ENCODE results near the gene LRRC45.

Gene LRRC45

DNA sequence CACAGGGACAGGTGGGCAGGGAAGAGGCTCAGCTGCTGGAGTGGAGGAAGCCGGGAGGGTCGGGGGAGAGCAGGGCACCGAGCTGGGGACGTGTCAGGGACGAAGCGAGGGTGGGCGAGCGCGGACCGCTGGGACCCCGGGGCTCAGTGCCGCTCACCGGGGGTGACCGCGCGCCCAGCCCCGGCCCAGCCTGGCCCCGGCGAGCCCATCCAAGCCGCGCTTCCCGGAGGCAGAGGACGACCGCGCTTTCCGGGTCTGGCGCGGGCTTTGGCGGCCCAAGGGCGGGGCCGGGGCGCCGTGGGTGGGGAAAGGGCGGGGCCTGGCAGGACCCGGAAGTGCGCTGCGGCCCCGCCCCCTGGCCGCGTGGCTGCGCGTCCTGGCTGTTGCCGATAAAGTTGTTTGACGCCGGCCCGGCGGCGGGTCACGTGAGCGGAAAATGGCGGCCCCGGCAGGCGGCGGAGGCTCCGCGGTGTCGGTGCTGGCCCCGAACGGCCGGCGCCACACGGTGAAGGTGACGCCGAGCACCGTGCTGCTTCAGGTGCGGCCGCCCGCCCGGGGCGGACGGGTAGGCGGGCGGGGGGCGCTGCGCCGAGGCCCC lies 45.8 kb upstream of the LRRC45 start, which contains the start of gene ASPSCR1:
Gene ASPSCR1, plus strand, starts transcription at position 419 of the 598 bp plus-strand sequence. Its CDS starts 18 bp downstream, at position 437.
- Histone ChIP-seq H3K9ac (ENCODE audit: low read length) (peak within 1 kb of the TSS; percentile 93), H3F3A (ENCODE audit: insufficient read depth) (no peaks in the 10 kb centered on the region; the same call in 1 of the 2 replicates), H3K4me2 (ENCODE audit: low read depth, low read length, poor library complexity, severe bottlenecking) (peak within 1 kb of the TSS; percentile 80), H3K27me3 (ENCODE audit: low read length) (no peaks in the 10 kb centered on the region), H3K9me2 (replicated peaks; ENCODE audit: insufficient read depth, low read length) (no peaks in the 10 kb centered on the region), H3K36me3 (ENCODE audit: low read length) (no peaks in the 10 kb centered on the region), H3K9me3 (ENCODE audit: insufficient read depth, low read length) (peaks cover 4% of the 10 kb centered on the region; the same call in 1 of the 2 replicates), H4K20me1 (ENCODE audit: low read depth, low read length) (no peaks in the 10 kb centered on the region), H3K79me2 (ENCODE audit: insufficient read depth, low read length) (peaks cover 9% of the 10 kb centered on the region; the same call in 1 of the 2 replicates), H3K4me3 (ENCODE audit: insufficient read depth, low read length, poor library complexity, severe bottlenecking) (peak within 1 kb of the TSS; percentile 88), H2AFZ (ENCODE audit: low read depth, low read length, severe bottlenecking) (peak within 1 kb of the TSS; percentile 77), H3K27ac (ENCODE audit: low read depth, low read length) (peak within 1 kb of the TSS; percentile 72)
- TF ChIP-seq, protein P1, sequence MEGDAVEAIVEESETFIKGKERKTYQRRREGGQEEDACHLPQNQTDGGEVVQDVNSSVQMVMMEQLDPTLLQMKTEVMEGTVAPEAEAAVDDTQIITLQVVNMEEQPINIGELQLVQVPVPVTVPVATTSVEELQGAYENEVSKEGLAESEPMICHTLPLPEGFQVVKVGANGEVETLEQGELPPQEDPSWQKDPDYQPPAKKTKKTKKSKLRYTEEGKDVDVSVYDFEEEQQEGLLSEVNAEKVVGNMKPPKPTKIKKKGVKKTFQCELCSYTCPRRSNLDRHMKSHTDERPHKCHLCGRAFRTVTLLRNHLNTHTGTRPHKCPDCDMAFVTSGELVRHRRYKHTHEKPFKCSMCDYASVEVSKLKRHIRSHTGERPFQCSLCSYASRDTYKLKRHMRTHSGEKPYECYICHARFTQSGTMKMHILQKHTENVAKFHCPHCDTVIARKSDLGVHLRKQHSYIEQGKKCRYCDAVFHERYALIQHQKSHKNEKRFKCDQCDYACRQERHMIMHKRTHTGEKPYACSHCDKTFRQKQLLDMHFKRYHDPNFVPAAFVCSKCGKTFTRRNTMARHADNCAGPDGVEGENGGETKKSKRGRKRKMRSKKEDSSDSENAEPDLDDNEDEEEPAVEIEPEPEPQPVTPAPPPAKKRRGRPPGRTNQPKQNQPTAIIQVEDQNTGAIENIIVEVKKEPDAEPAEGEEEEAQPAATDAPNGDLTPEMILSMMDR (IDR thresholded peaks at IDR 0.05; ENCODE audit: insufficient read depth, low read length, poor library complexity, severe bottlenecking), result no peak
- TF ChIP-seq EZH2phosphoT487 (conservative IDR thresholded peaks at IDR 0.05; ENCODE audit: low read length), result no peak

DNA sequence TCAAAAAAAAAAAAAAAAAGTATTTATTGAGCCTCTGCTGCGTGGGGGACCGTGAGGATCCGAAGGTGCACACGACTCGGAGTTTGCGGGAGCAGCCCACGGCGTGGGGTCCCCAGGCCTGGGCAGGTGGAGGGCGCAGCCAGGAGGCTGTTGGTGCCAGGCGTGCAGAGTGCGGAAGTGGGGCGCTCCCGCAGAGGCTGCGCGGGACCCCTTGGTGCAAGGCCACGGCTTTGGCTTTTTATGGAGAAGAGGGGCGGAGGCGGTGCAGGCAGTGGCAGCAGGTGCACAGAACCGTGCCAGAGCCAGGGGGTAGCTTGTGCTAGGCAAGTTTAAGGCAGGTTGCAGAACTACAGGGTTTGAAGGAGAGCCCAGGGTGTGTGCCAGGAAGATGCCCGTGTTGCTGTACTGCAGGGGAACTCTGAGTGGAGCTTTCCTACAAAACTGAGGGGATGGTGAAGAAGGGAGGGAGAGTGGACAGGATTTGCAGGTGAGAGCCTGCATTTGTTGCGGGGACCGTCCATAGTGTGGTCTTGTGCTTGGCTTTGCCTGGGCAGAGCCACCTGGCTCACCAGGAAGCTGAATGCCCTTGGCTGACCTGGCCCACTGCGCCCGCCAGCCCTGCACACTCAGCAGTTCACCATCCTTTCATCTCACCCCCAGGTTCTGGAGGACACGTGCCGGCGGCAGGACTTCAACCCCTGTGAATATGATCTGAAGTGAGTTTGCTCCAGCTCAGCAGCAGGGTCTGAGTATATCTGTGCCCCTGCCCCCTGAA lies 44.4 kb upstream of the LRRC45 start:
- Histone ChIP-seq H3K9ac (ENCODE audit: low read length) (peak overlapping the region; percentile 93), H3K9me3 (ENCODE audit: insufficient read depth, low read length) (no peaks in the 10 kb centered on the region), H2AFZ (ENCODE audit: low read depth, low read length, severe bottlenecking) (no peak overlapping the region), H3K4me3 (ENCODE audit: insufficient read depth, low read length, poor library complexity, severe bottlenecking) (peak overlapping the region; percentile 88), H3F3A (ENCODE audit: insufficient read depth) (no peaks in the 10 kb centered on the region; the same call in 1 of the 2 replicates), H4K20me1 (ENCODE audit: low read depth, low read length) (no peaks in the 10 kb centered on the region), H3K27me3 (ENCODE audit: low read length) (no peaks in the 10 kb centered on the region), H3K4me2 (ENCODE audit: low read depth, low read length, poor library complexity, severe bottlenecking) (peak overlapping the region; percentile 80), H3K79me2 (ENCODE audit: insufficient read depth, low read length) (peaks cover 9% of the 10 kb centered on the region; the same call in 1 of the 2 replicates), H3K36me3 (ENCODE audit: low read length) (no peaks in the 10 kb centered on the region), H3K9me2 (replicated peaks; ENCODE audit: insufficient read depth, low read length) (no peaks in the 10 kb centered on the region), H3K27ac (ENCODE audit: low read depth, low read length) (no peak overlapping the region)
- no peak for TF ChIP-seq EZH2phosphoT487 (conservative IDR thresholded peaks at IDR 0.05; ENCODE audit: low read length)

DNA sequence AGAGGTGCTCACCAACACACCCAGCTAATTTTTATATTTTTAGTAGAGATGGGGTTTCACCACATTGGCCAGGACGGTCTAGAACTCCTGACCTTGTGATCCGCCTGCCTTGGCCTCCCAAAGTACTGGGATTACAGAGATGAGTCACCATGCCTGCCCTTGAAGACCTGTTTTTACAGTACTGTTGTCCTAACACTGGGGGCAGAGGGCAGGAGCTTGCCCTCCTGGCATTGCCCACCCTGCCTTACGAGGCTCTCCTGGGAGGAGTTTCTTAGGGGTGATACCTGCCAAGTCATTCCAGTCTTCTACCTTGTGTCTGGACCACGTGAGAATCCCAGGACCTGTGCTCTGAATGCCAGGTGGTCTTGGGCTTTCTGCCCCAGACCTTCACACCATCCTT lies 43.0 kb upstream of the LRRC45 start:
- no peaks in the 10 kb centered on the region for H4K20me1 ChIP-seq (ENCODE audit: low read depth, low read length)
- H2AFZ ChIP-seq (ENCODE audit: low read depth, low read length, severe bottlenecking), result no peak overlapping the region
- no peak overlapping the region for H3K4me3 ChIP-seq (ENCODE audit: insufficient read depth, low read length, poor library complexity, severe bottlenecking)
- H3K9ac ChIP-seq (ENCODE audit: low read length), result no peak overlapping the region
- H3F3A ChIP-seq (ENCODE audit: insufficient read depth), result no peaks in the 10 kb centered on the region; the same call in 1 of the 2 replicates
- no peaks in the 10 kb centered on the region for H3K9me2 ChIP-seq (replicated peaks; ENCODE audit: insufficient read depth, low read length)
- no peak overlapping the region for H3K27ac ChIP-seq (ENCODE audit: low read depth, low read length)
- peaks cover 9% of the 10 kb centered on the region; the same call in 1 of the 2 replicates for H3K79me2 ChIP-seq (ENCODE audit: insufficient read depth, low read length)
- no peaks in the 10 kb centered on the region for H3K27me3 ChIP-seq (ENCODE audit: low read length)
- TF ChIP-seq, protein P1 (IDR thresholded peaks at IDR 0.05; ENCODE audit: insufficient read depth, low read length, poor library complexity, severe bottlenecking), result no peak
- TF ChIP-seq EZH2phosphoT487 (conservative IDR thresholded peaks at IDR 0.05; ENCODE audit: low read length), result no peak
- no peaks in the 10 kb centered on the region for H3K36me3 ChIP-seq (ENCODE audit: low read length)
- no peak overlapping the region for H3K4me2 ChIP-seq (ENCODE audit: low read depth, low read length, poor library complexity, severe bottlenecking)
- no peaks in the 10 kb centered on the region for H3K9me3 ChIP-seq (ENCODE audit: insufficient read depth, low read length)
